Hematopoietic multipotent progenitor cell treated with erythropoietin and hydrocortisone succinate and interleukin-3 and kit ligand, for 15 days (in vitro differentiated cells): ENCODE measurements around the gene NCDN.
A peak's percentile ranks its signal among the peaks of the same experiment; 100 is the strongest.

Experiments
- DNase-seq: peaks from one replicate; pipeline ENCODE4 v3.0.0-alpha.2; 2015; ENCODE audit warnings: low spot score

Gene NCDN

GRCh38 chr1:35554266-35555211 lies 3.1 kb upstream of the NCDN start:
- DNase-seq: no peak

GRCh38 chr1:35555212-35555584 lies 2.4 kb upstream of the NCDN start:
- no peak for DNase-seq

GRCh38 chr1:35555601-35556477 lies 1.8 kb upstream of the NCDN start:
- no peak for DNase-seq

- peak; percentile 39 for DNase-seq
Measured at GRCh38 chr1:35556484-35557117, 998 bp upstream of the NCDN start.

- DNase-seq: no peak
Measured at GRCh38 chr1:35557118-35557610, 435 bp upstream of the NCDN start, which contains the start of gene KIAA0319L. TSS of gene KIAA0319L (minus strand) at chr1:35557403. CDS start at chr1:35554491, 2,912 bp downstream.

GRCh38 chr1:35558374-35559316 lies 1.0 kb downstream of the NCDN start:
- no peak for DNase-seq

- DNase-seq: no peak
Measured at GRCh38 chr1:35559317-35559944, 1.8 kb downstream of the NCDN start.

GRCh38 chr1:35560256-35561225 lies 2.9 kb downstream of the NCDN start:
- DNase-seq: no peak

- no peak for DNase-seq
Measured at GRCh38 chr1:35561297-35561971, 3.8 kb downstream of the NCDN start.

- DNase-seq: no peak
Measured at GRCh38 chr1:35561972-35562680, 4.5 kb downstream of the NCDN start.

GRCh38 chr1:35563166-35563565 lies 5.6 kb downstream of the NCDN start:
- DNase-seq: no peak

GRCh38 chr1:35564037-35564883 lies 6.7 kb downstream of the NCDN start:
- peak; percentile 83 for DNase-seq

- no peak for DNase-seq
Measured at GRCh38 chr1:35564884-35565741, 7.5 kb downstream of the NCDN start.

GRCh38 chr1:35565742-35566133 lies 8.1 kb downstream of the NCDN start:
- DNase-seq: no peak

GRCh38 chr1:35567947-35568558 lies 10.5 kb downstream of the NCDN start:
- no peak for DNase-seq

GRCh38 chr1:35568975-35569395 lies 11.4 kb downstream of the NCDN start:
- peak; percentile 71 for DNase-seq
